GM23338 (cell line): Measurements from ENCODE around the gene COL24A1. TPM values are rescaled to one million over a fixed set of nuclear protein-coding genes. Genes with fewer than 3 reads are reported as not detected.
A peak's percentile ranks its signal among the peaks of the same experiment; 100 is the strongest.
"Not testable (repeated sequence)": the region's sequence is repeated elsewhere in the genome, so short reads cannot be mapped to it uniquely, and the experiment has no call there.

ENCODE experiments used
- ATAC-seq: fragments of 200-7000 bp; cut with Tn5 transposase; 3 replicates; pipeline ENCODE4 v1.9.1; 2020
- DNase-seq: peaks from one replicate; pipeline ENCODE4 v3.0.0-alpha.2; 2015; ENCODE audit warnings: low spot score
- H2AFZ ChIP-seq: fragments of 200-600 bp; sonication (generic); 2 replicates; pipeline ENCODE4 v1.8.0; 2016; ENCODE audit warnings: antibody characterized with exemption, mild to moderate bottlenecking, moderate library complexity
- H3F3A ChIP-seq: fragments of 200-600 bp; sonication (generic); replicated peaks from 2 replicates; pipeline ENCODE4 v1.8.0; 2017; ENCODE audit warnings: antibody characterized with exemption, mixed run types, low read depth
- H3K27ac ChIP-seq: fragments of 200-600 bp; sonication (generic); 2 replicates; pipeline ENCODE4 v1.6.1; 2016; ENCODE audit warnings: low read depth
- H3K27me3 ChIP-seq: fragments of 200-600 bp; sonication (generic); 2 replicates; pipeline ENCODE4 v1.8.0; 2016; ENCODE audit warnings: mild to moderate bottlenecking, mixed run types, moderate library complexity; ENCODE audit not compliant: insufficient read depth
- H3K36me3 ChIP-seq: fragments of 200-600 bp; sonication (generic); 2 replicates; pipeline ENCODE4 v1.8.0; 2016; ENCODE audit warnings: mild to moderate bottlenecking; ENCODE audit not compliant: insufficient read depth
- H3K4me1 ChIP-seq: fragments of 200-600 bp; sonication (generic); 2 replicates; pipeline ENCODE4 v1.8.0; 2016; ENCODE audit warnings: mild to moderate bottlenecking, moderate library complexity; ENCODE audit not compliant: insufficient read depth
- H3K4me2 ChIP-seq: fragments of 200-600 bp; sonication (generic); 2 replicates; pipeline ENCODE4 v1.7.1; 2017; ENCODE audit warnings: mixed run types
- H3K4me3 ChIP-seq: fragments of 200-600 bp; sonication (generic); 2 replicates; pipeline ENCODE4 v1.6.1; 2016; ENCODE audit warnings: mixed run types
- H3K79me2 ChIP-seq: fragments of 200-600 bp; sonication (generic); replicated peaks from 2 replicates; pipeline ENCODE4 v1.8.0; 2017; ENCODE audit warnings: mild to moderate bottlenecking; ENCODE audit not compliant: insufficient read depth
- H3K9me2 ChIP-seq: fragments of 200-600 bp; sonication (generic); 2 replicates; pipeline ENCODE4 v1.8.0; 2017; ENCODE audit not compliant: insufficient read depth
- H4K20me1 ChIP-seq: fragments of 200-600 bp; sonication (generic); replicated peaks from 2 replicates; pipeline ENCODE4 v1.8.0; 2017; ENCODE audit warnings: mild to moderate bottlenecking; ENCODE audit not compliant: insufficient read depth
- H3K27ac Mint-ChIP-seq: 2 replicates; pipeline ENCODE4 v1.8.0; 2020; ENCODE audit warnings: inconsistent platforms, mild to moderate bottlenecking, moderate library complexity, mixed read lengths
- H3K27me3 Mint-ChIP-seq: 3 replicates; pipeline ENCODE4 v1.8.0; 2022; ENCODE audit warnings: low read depth, mild to moderate bottlenecking, moderate library complexity, mixed read lengths, inconsistent platforms; ENCODE audit not compliant: insufficient read depth, poor library complexity
- H3K36me3 Mint-ChIP-seq: 3 replicates; pipeline ENCODE4 v1.8.0; 2021; ENCODE audit warnings: low read depth, mild to moderate bottlenecking, inconsistent platforms, moderate library complexity, mixed read lengths
- H3K4me1 Mint-ChIP-seq: 3 replicates; pipeline ENCODE4 v1.8.0; 2020; ENCODE audit warnings: mild to moderate bottlenecking, inconsistent platforms, mixed read lengths
- H3K4me3 Mint-ChIP-seq: 3 replicates; pipeline ENCODE4 v1.8.0; 2021; ENCODE audit warnings: moderate library complexity, mild to moderate bottlenecking, inconsistent platforms, mixed read lengths
- H3K9me3 Mint-ChIP-seq: 3 replicates; pipeline ENCODE4 v1.8.0; 2020; ENCODE audit warnings: moderate library complexity, mild to moderate bottlenecking, inconsistent platforms, mixed read lengths
- EZH2 ChIP-seq: fragments of 200-600 bp; sonication (generic); IDR thresholded peaks from one replicate; pipeline ENCODE4 v1.8.0; 2017; ENCODE audit warnings: antibody characterized with exemption, mild to moderate bottlenecking, low read depth; ENCODE audit not compliant: unreplicated experiment
- NANOG ChIP-seq: IDR thresholded peaks from 2 replicates; pipeline ENCODE4 v1.6.1; 2016; ENCODE audit warnings: antibody characterized with exemption, borderline replicate concordance
- POLR2AphosphoS5 ChIP-seq: IDR thresholded peaks from 2 replicates; pipeline ENCODE4 v1.6.1; 2016; ENCODE audit warnings: antibody characterized with exemption, low read depth
- STAT1 ChIP-seq: IDR thresholded peaks from one replicate; pipeline ENCODE4 v1.6.1; 2016; ENCODE audit warnings: antibody characterized with exemption; ENCODE audit not compliant: unreplicated experiment
- ZNF114 ChIP-seq: fragments of 250-450 bp; sonication (Bioruptor Pico); IDR thresholded peaks from 2 replicates; pipeline ENCODE4 v1.5.0; 2020; ENCODE audit warnings: mild to moderate bottlenecking, moderate library complexity
- ZNF331 ChIP-seq: fragments of 250-450 bp; sonication (Bioruptor Pico); IDR thresholded peaks from 2 replicates; pipeline ENCODE4 v1.5.0; 2020; ENCODE audit warnings: low read depth, mild to moderate bottlenecking, moderate library complexity
- polyA plus RNA-seq: library from polyadenylated mRNA; unstranded; fragments of >200 nt; fragmentation: Nextera tagmentation; extraction: Ambion mirVana; gene quantifications from 2 replicates; pipeline ENCODE4 v1.2.1, GENCODE V29; 2016
- total RNA-seq: library from RNA; depleted of rRNA; stranded (reverse); fragments of >200 nt; shearing (Covaris generic); gene quantifications from 2 replicates; pipeline ENCODE4 v1.2.3, GENCODE V29; 2014
- TF ChIP-seq, protein P1 (sequence below): fragments of 250-450 bp; sonication (Bioruptor Pico); IDR thresholded peaks from 2 replicates; pipeline ENCODE4 v1.5.0; 2020; ENCODE audit warnings: mild to moderate bottlenecking, moderate library complexity

The COL24A1 gene
- total and polyA plus RNA-seq, 2 experiments from 2014 or later, result 1.2 to 2.1 TPM

DNA sequence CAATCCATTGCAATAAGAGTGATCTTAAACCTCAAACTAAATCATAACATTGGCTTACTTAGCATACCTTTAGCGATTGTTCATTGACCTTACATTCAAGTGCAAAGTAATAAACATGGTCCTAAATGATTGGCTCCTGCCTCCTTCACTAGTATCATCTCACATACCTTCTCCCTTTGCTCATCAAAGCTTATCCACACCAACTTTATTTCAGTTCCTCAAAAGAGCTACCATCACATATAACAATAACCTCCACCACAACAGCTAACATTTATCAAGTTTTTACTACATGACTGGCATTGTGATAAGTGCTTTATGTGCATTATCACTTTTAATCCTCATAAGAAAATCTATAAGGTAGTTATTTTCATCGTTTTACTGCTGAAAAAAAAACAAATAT is 198.8 kb downstream of the COL24A1 start:
- DNase-seq (no peak), ATAC-seq (no peak)
- no peak overlapping the region for H3K4me3 Mint-ChIP-seq
- Histone ChIP-seq H4K20me1 (no peaks in the 10 kb centered on the region), H3K27me3 (no peaks in the 10 kb centered on the region), H3K79me2 (no peaks in the 10 kb centered on the region), H2AFZ (no peak overlapping the region), H3F3A (no peaks in the 10 kb centered on the region), H3K4me1 (no peaks in the 10 kb centered on the region), H3K9me2 (no peaks in the 10 kb centered on the region), H3K4me2 (no peak overlapping the region), H3K36me3 (no peaks in the 10 kb centered on the region), H3K27ac (no peak overlapping the region), H3K4me3 (no peak overlapping the region)
- H3K4me1 Mint-ChIP-seq, result no peaks in the 10 kb centered on the region
- H3K9me3 Mint-ChIP-seq, result no peaks in the 10 kb centered on the region
- no peak overlapping the region for H3K27ac Mint-ChIP-seq
- H3K36me3 Mint-ChIP-seq, result no peaks in the 10 kb centered on the region
- H3K27me3 Mint-ChIP-seq, result no peaks in the 10 kb centered on the region
- no peak for TF ChIP-seq STAT1
- no peak for TF ChIP-seq ZNF331 (CRISPR knock-in tag)
- TF ChIP-seq ZNF114 (CRISPR knock-in tag), result no peak
- no peak for TF ChIP-seq POLR2AphosphoS5
- TF ChIP-seq NANOG, result no peak
- no peak for TF ChIP-seq EZH2

GRCh38 chr1:85955218-85955617 is 201.4 kb downstream of the COL24A1 start:
- H3K79me2 ChIP-seq, H3K27me3 ChIP-seq, H3K4me1 ChIP-seq, H3K4me2 ChIP-seq, H3F3A ChIP-seq, H3K36me3 Mint-ChIP-seq, H3K4me3 Mint-ChIP-seq, DNase-seq, H3K27ac ChIP-seq, H3K27ac Mint-ChIP-seq, H3K9me2 ChIP-seq, H3K4me1 Mint-ChIP-seq, H3K36me3 ChIP-seq, H3K9me3 Mint-ChIP-seq, H4K20me1 ChIP-seq, H3K4me3 ChIP-seq, H3K27me3 Mint-ChIP-seq: not testable (repeated sequence)
- ATAC-seq, result peak; percentile 31; the same call in 1 of the 3 replicates
- H2AFZ ChIP-seq, result peak overlapping the region; percentile 12; the same call in 1 of the 2 replicates

GRCh38 chr1:85952460-85952859 is 204.1 kb downstream of the COL24A1 start:
- Mint-ChIP-seq H3K36me3 (no peaks in the 10 kb centered on the region), H3K4me3 (no peak overlapping the region), H3K27me3 (no peaks in the 10 kb centered on the region), H3K27ac (no peak overlapping the region), H3K4me1 (no peaks in the 10 kb centered on the region), H3K9me3 (no peaks in the 10 kb centered on the region)
- no peak for ATAC-seq
- no peaks in the 10 kb centered on the region for H3K9me2 ChIP-seq
- no peaks in the 10 kb centered on the region for H4K20me1 ChIP-seq
- no peaks in the 10 kb centered on the region for H3K27me3 ChIP-seq
- no peaks in the 10 kb centered on the region for H3F3A ChIP-seq
- H2AFZ ChIP-seq, result no peak overlapping the region
- no peaks in the 10 kb centered on the region for H3K36me3 ChIP-seq
- H3K4me2 ChIP-seq, result no peak overlapping the region
- no peaks in the 10 kb centered on the region for H3K4me1 ChIP-seq
- no peak for TF ChIP-seq NANOG
- no peak overlapping the region for H3K4me3 ChIP-seq
- no peak for DNase-seq
- H3K27ac ChIP-seq, result no peak overlapping the region
- H3K79me2 ChIP-seq, result no peaks in the 10 kb centered on the region

DNA sequence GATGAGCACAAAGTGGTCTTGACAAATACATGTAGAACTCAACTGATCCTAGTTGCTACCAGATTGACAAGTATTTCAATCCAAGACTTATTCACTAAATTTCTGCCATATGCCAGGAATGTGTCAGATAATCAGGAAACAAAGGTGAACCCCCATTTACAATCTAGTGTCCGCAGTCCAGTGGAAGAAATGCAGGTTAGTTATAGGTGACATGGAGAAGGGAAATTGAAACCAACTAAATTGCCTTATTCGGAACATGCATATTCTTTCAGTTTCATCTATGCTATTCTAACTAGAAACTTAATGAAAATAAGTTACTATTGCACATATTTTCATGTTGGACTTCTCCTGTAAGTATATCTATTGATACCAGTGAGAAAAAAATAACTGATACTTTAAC is 209.4 kb downstream of the COL24A1 start:
- H3K9me3 Mint-ChIP-seq, result no peaks in the 10 kb centered on the region
- DNase-seq (no peak), ATAC-seq (no peak)
- Histone ChIP-seq H3K4me1 (no peaks in the 10 kb centered on the region), H3K27ac (no peak overlapping the region), H3K9me2 (no peaks in the 10 kb centered on the region), H3K36me3 (no peaks in the 10 kb centered on the region), H3K4me2 (no peak overlapping the region), H4K20me1 (no peaks in the 10 kb centered on the region), H3K4me3 (no peak overlapping the region), H3K27me3 (no peaks in the 10 kb centered on the region), H3K79me2 (no peaks in the 10 kb centered on the region), H3F3A (no peaks in the 10 kb centered on the region), H2AFZ (no peak overlapping the region)
- H3K4me1 Mint-ChIP-seq, result no peaks in the 10 kb centered on the region
- H3K36me3 Mint-ChIP-seq, result no peaks in the 10 kb centered on the region
- no peak overlapping the region for H3K4me3 Mint-ChIP-seq
- no peaks in the 10 kb centered on the region for H3K27me3 Mint-ChIP-seq
- H3K27ac Mint-ChIP-seq, result no peak overlapping the region
- TF ChIP-seq STAT1 (no peak), EZH2 (no peak), ZNF114 (CRISPR knock-in tag) (no peak)
- TF ChIP-seq, protein P1, sequence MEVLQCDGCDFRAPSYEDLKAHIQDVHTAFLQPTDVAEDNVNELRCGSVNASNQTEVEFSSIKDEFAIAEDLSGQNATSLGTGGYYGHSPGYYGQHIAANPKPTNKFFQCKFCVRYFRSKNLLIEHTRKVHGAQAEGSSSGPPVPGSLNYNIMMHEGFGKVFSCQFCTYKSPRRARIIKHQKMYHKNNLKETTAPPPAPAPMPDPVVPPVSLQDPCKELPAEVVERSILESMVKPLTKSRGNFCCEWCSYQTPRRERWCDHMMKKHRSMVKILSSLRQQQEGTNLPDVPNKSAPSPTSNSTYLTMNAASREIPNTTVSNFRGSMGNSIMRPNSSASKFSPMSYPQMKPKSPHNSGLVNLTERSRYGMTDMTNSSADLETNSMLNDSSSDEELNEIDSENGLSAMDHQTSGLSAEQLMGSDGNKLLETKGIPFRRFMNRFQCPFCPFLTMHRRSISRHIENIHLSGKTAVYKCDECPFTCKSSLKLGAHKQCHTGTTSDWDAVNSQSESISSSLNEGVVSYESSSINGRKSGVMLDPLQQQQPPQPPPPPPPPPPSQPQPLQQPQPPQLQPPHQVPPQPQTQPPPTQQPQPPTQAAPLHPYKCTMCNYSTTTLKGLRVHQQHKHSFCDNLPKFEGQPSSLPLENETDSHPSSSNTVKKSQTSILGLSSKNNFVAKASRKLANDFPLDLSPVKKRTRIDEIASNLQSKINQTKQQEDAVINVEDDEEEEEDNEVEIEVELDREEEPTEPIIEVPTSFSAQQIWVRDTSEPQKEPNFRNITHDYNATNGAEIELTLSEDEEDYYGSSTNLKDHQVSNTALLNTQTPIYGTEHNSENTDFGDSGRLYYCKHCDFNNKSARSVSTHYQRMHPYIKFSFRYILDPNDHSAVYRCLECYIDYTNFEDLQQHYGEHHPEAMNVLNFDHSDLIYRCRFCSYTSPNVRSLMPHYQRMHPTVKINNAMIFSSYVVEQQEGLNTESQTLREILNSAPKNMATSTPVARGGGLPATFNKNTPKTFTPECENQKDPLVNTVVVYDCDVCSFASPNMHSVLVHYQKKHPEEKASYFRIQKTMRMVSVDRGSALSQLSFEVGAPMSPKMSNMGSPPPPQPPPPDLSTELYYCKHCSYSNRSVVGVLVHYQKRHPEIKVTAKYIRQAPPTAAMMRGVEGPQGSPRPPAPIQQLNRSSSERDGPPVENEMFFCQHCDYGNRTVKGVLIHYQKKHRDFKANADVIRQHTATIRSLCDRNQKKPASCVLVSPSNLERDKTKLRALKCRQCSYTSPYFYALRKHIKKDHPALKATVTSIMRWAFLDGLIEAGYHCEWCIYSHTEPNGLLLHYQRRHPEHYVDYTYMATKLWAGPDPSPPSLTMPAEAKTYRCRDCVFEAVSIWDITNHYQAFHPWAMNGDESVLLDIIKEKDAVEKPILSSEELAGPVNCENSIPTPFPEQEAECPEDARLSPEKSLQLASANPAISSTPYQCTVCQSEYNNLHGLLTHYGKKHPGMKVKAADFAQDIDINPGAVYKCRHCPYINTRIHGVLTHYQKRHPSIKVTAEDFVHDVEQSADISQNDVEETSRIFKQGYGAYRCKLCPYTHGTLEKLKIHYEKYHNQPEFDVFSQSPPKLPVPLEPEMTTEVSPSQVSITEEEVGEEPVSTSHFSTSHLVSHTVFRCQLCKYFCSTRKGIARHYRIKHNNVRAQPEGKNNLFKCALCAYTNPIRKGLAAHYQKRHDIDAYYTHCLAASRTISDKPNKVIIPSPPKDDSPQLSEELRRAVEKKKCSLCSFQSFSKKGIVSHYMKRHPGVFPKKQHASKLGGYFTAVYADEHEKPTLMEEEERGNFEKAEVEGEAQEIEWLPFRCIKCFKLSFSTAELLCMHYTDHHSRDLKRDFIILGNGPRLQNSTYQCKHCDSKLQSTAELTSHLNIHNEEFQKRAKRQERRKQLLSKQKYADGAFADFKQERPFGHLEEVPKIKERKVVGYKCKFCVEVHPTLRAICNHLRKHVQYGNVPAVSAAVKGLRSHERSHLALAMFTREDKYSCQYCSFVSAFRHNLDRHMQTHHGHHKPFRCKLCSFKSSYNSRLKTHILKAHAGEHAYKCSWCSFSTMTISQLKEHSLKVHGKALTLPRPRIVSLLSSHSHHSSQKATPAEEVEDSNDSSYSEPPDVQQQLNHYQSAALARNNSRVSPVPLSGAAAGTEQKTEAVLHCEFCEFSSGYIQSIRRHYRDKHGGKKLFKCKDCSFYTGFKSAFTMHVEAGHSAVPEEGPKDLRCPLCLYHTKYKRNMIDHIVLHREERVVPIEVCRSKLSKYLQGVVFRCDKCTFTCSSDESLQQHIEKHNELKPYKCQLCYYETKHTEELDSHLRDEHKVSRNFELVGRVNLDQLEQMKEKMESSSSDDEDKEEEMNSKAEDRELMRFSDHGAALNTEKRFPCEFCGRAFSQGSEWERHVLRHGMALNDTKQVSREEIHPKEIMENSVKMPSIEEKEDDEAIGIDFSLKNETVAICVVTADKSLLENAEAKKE (CRISPR knock-in tag), result no peak
